Ovary (tissue), 3 donors: Measurements from ENCODE around the gene WWOX.

Experiments
- EP300 ChIP-seq: sonication (generic); formaldehyde crosslinking; IDR thresholded peaks from one replicate; pipeline ENCODE4 v1.6.1; 2017; ENCODE audit warnings: antibody characterized with exemption
- POLR2A ChIP-seq: fragments of 450-650 bp; IDR thresholded peaks from one replicate; pipeline ENCODE4 v1.6.1; 2017; ENCODE audit warnings: antibody characterized with exemption, mild to moderate bottlenecking, moderate library complexity
- TF ChIP-seq, protein P1 (sequence below), 3 donors: fragments of 450-650 bp in 2 of 3; fragments of 200-600 bp in 1 of 3; IDR thresholded peaks; one replicate each; pipeline versions ENCODE4 v1.5.1 to v1.8.0; 2016 to 2022; ENCODE audit warnings: antibody characterized with exemption in 3 of 3, mild to moderate bottlenecking in 1 of 3
- donor health status: DM: no; HTN: no; CAD: no.

DNA sequence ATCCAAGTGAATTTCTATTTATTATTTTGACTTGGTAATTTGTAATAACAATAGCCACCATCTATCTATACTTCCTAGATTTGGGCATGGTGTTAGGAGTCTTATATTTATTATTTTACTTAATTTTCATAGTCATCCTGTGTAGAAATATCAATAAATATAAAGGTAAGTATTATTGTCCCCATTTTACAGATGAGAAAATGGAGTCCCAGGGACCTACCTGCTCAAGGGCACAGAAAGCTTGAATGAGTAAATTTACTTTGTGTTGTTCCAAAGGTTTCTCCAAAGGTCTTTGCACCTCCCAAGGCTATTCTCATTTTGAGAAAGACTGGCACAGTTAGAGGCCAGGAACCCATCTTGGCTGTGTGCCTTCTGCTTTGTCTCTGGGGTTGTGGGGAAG, 738.3 kb downstream of the WWOX start:
- TF ChIP-seq, protein P1, sequence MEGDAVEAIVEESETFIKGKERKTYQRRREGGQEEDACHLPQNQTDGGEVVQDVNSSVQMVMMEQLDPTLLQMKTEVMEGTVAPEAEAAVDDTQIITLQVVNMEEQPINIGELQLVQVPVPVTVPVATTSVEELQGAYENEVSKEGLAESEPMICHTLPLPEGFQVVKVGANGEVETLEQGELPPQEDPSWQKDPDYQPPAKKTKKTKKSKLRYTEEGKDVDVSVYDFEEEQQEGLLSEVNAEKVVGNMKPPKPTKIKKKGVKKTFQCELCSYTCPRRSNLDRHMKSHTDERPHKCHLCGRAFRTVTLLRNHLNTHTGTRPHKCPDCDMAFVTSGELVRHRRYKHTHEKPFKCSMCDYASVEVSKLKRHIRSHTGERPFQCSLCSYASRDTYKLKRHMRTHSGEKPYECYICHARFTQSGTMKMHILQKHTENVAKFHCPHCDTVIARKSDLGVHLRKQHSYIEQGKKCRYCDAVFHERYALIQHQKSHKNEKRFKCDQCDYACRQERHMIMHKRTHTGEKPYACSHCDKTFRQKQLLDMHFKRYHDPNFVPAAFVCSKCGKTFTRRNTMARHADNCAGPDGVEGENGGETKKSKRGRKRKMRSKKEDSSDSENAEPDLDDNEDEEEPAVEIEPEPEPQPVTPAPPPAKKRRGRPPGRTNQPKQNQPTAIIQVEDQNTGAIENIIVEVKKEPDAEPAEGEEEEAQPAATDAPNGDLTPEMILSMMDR (IDR thresholded peaks at IDR 0.05) = no peak
- no peak for TF ChIP-seq POLR2A
- TF ChIP-seq EP300 = no peak
